ENCODE data around the gene LY6G5C. TPM values are rescaled to one million over a fixed set of nuclear protein-coding genes. Genes with fewer than 3 reads are reported as not detected.
A peak's percentile ranks its signal among the peaks of the same experiment; 100 is the strongest.

LY6G5C gene
- total and polyA plus RNA-seq, 9 of the 15 experiments (the other 6 are each of a cell fraction or from before 2014, with no cell fraction given), result 0.10 to 0.67 (median 0.46) TPM; not detected in 4

- TF ChIP-seq ZNF79 (CRISPR knock-in tag; IDR thresholded peaks at IDR 0.05; ENCODE audit: low read depth) (0 out of 2 replicates have a peak, but pooled peaks have one; percentile 48), PCBP1 (IDR thresholded peaks at IDR 0.05; ENCODE audit: low read depth, low read length, poor library complexity, severe bottlenecking) (no peak), HNRNPUL1 (IDR thresholded peaks at IDR 0.05; ENCODE audit: low read length) (peak; percentile 87; the same call in 1 of the 2 replicates), USF1 (CRISPR knock-in tag; IDR thresholded peaks at IDR 0.05) (no peak; the same call in 1 of the 2 replicates), STAT5A (IDR thresholded peaks at IDR 0.05; ENCODE audit: borderline replicate concordance, low read length) (no peak), SMAD2 (IDR thresholded peaks at IDR 0.05; ENCODE audit: low read depth, low read length) (no peak), FOSL1 (tag; conservative IDR thresholded peaks at IDR 0.05) (peak; percentile 0), ZNF444 (CRISPR knock-in tag; IDR thresholded peaks at IDR 0.05) (no peak), MTA2 (IDR thresholded peaks at IDR 0.05; ENCODE audit: low read depth) (peak; percentile 70; the same call in 1 of the 2 replicates), PKNOX1 (IDR thresholded peaks at IDR 0.05) (no peak), TRIM25 (IDR thresholded peaks at IDR 0.05; ENCODE audit: borderline replicate concordance) (peak; percentile 92; the same call in 1 of the 2 replicates), ZNF780A (CRISPR knock-in tag; IDR thresholded peaks at IDR 0.05) (peak; percentile 44), RBM34 (IDR thresholded peaks at IDR 0.05; ENCODE audit: borderline replicate concordance, insufficient read depth, low read length) (no peak), CTBP1 (IDR thresholded peaks at IDR 0.05; ENCODE audit: borderline replicate concordance) (peak; percentile 92; the same call in 1 of the 2 replicates), ZNF174 (CRISPR knock-in tag; IDR thresholded peaks at IDR 0.05) (no peak), LARP7 (IDR thresholded peaks at IDR 0.05) (no peak), ZNF76 (CRISPR knock-in tag; IDR thresholded peaks at IDR 0.05; ENCODE audit: borderline replicate concordance) (no peak)
- TF ChIP-seq, protein P1, sequence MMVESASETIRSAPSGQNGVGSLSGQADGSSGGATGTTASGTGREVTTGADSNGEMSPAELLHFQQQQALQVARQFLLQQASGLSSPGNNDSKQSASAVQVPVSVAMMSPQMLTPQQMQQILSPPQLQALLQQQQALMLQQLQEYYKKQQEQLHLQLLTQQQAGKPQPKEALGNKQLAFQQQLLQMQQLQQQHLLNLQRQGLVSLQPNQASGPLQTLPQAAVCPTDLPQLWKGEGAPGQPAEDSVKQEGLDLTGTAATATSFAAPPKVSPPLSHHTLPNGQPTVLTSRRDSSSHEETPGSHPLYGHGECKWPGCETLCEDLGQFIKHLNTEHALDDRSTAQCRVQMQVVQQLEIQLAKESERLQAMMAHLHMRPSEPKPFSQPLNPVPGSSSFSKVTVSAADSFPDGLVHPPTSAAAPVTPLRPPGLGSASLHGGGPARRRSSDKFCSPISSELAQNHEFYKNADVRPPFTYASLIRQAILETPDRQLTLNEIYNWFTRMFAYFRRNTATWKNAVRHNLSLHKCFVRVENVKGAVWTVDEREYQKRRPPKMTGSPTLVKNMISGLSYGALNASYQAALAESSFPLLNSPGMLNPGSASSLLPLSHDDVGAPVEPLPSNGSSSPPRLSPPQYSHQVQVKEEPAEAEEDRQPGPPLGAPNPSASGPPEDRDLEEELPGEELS (CRISPR knock-in tag; IDR thresholded peaks at IDR 0.05; ENCODE audit: borderline replicate concordance), result no peak
- TF ChIP-seq, protein P2, sequence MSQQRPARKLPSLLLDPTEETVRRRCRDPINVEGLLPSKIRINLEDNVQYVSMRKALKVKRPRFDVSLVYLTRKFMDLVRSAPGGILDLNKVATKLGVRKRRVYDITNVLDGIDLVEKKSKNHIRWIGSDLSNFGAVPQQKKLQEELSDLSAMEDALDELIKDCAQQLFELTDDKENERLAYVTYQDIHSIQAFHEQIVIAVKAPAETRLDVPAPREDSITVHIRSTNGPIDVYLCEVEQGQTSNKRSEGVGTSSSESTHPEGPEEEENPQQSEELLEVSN (IDR thresholded peaks at IDR 0.05; ENCODE audit: borderline replicate concordance in 1 of 2, extremely low read depth in 1 of 2, insufficient read depth in 1 of 2, insufficient read length in 1 of 2, low read depth in 1 of 2, low read length in 1 of 2, poor library complexity in 1 of 2, severe bottlenecking in 1 of 2), result peak; percentile 29 to 70
These were observed 27.7 kb downstream of the LY6G5C start (continued) for GRCh38 chr6:31652925-31653724.
